Tibial nerve (tissue), 4 donors: ENCODE results near the gene RANBP10.

Experiments used
- EP300 ChIP-seq, 2 donors: sonication (generic); formaldehyde crosslinking; IDR thresholded peaks; one replicate each; pipeline ENCODE4 v1.6.1; 2017; ENCODE audit warnings: antibody characterized with exemption in 2 of 2, mild to moderate bottlenecking in 1 of 2
- POLR2A ChIP-seq, 2 donors: fragments of 450-650 bp; IDR thresholded peaks; one replicate each; pipeline ENCODE4 v1.6.1; 2017; ENCODE audit warnings: antibody characterized with exemption in 2 of 2, mild to moderate bottlenecking in 2 of 2, moderate library complexity in 2 of 2
- TF ChIP-seq, protein P1 (sequence below), 5 experiments: fragments of 200-600 bp in 3 of 5; fragments of 450-650 bp in 2 of 5; sonication (generic) in 3 of 5; IDR thresholded peaks; one replicate each; pipeline ENCODE4 v1.5.1; 2016 to 2019; ENCODE audit warnings: antibody characterized with exemption in 5 of 5, mild to moderate bottlenecking in 3 of 5, moderate library complexity in 2 of 5

DNA sequence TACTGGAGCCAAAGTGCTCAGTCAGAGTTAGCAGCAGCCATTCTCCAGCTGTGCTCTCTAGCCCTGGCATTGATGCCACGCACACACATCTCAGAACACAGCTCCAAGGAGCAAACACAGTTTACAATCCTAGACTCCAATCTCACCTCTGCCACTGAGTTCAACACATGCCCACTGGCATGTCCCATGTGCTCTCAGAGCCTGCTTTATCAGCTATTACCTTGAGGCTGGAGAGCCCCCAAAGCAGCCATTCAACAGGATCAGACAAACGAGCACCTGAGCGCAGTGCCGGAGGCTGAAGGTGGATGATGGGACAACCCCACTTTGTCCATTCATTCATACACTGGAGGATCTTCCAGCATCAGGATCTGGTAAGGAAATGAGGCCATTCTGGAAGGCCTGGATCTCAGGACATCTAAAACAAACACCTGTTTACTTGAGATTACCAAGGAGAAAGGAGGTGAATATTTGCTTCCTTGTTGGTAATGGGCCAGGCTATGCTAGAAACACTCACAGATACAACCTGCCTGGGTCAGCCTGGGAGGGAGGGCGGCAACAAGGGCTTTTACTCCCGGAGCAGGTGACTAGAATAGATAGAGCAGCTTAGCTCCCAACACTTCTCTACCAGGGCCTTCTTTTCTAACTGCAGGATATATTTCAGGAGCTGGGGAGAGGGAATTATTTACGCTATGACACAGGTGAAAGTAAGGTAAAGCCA is 25.4 kb downstream of the RANBP10 start:
- TF ChIP-seq, protein P1, sequence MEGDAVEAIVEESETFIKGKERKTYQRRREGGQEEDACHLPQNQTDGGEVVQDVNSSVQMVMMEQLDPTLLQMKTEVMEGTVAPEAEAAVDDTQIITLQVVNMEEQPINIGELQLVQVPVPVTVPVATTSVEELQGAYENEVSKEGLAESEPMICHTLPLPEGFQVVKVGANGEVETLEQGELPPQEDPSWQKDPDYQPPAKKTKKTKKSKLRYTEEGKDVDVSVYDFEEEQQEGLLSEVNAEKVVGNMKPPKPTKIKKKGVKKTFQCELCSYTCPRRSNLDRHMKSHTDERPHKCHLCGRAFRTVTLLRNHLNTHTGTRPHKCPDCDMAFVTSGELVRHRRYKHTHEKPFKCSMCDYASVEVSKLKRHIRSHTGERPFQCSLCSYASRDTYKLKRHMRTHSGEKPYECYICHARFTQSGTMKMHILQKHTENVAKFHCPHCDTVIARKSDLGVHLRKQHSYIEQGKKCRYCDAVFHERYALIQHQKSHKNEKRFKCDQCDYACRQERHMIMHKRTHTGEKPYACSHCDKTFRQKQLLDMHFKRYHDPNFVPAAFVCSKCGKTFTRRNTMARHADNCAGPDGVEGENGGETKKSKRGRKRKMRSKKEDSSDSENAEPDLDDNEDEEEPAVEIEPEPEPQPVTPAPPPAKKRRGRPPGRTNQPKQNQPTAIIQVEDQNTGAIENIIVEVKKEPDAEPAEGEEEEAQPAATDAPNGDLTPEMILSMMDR (IDR thresholded peaks at IDR 0.05): no peak
- TF ChIP-seq EP300 (IDR thresholded peaks at IDR 0.05) (no peak), POLR2A (IDR thresholded peaks at IDR 0.05) (no peak)
